Neural cell (in vitro differentiated cells): ENCODE data around the gene ISL2. TPM values are rescaled to one million over a fixed set of nuclear protein-coding genes. Genes with fewer than 3 reads are reported as not detected.

Experiments used
- H2AFZ ChIP-seq: fragments of 200-600, 300-800 bp; sonication (generic), shearing (Covaris generic); 2 replicates; pipeline ENCODE4 v1.6.0; 2014; ENCODE audit warnings: low read depth, mild to moderate bottlenecking, antibody characterized with exemption, low read length, moderate library complexity
- H3F3A ChIP-seq: fragments of 200-600 bp; shearing (Covaris generic); 2 replicates; pipeline ENCODE4 v1.6.1; 2016; ENCODE audit warnings: mild to moderate bottlenecking, moderate library complexity, mixed read lengths, antibody characterized with exemption, low read length; ENCODE audit not compliant: insufficient read depth, poor library complexity, severe bottlenecking
- H3K27ac ChIP-seq: fragments of 200-600, 300-800 bp; sonication (generic), shearing (Covaris generic); 2 replicates; pipeline ENCODE4 v1.5.1; 2014; ENCODE audit warnings: mild to moderate bottlenecking, low read length, moderate library complexity
- H3K27me3 ChIP-seq: fragments of 300-800, 200-600 bp; sonication (generic), shearing (Covaris generic); 2 replicates; pipeline ENCODE4 v1.6.0; 2014; ENCODE audit warnings: mild to moderate bottlenecking, low read depth, low read length, moderate library complexity; ENCODE audit not compliant: insufficient read depth
- H3K36me3 ChIP-seq: fragments of 300-800, 200-600 bp; sonication (generic), shearing (Covaris generic); 2 replicates; pipeline ENCODE4 v1.5.1; 2014; ENCODE audit warnings: mild to moderate bottlenecking, antibody characterized with exemption, low read length, moderate library complexity; ENCODE audit not compliant: insufficient read depth
- H3K4me2 ChIP-seq: fragments of 300-800, 200-600 bp; sonication (generic), shearing (Covaris generic); 2 replicates; pipeline ENCODE4 v1.6.0; 2014; ENCODE audit warnings: mild to moderate bottlenecking, low read length
- H3K4me3 ChIP-seq: fragments of 300-800, 200-600 bp; sonication (generic), shearing (Covaris generic); 2 replicates; pipeline ENCODE4 v1.5.1; 2014; ENCODE audit warnings: mild to moderate bottlenecking, low read length, moderate library complexity
- H3K79me2 ChIP-seq: fragments of 200-600 bp; shearing (Covaris generic); replicated peaks from 2 replicates; pipeline ENCODE4 v1.6.0; 2014; ENCODE audit warnings: mild to moderate bottlenecking, low read length, moderate library complexity; ENCODE audit not compliant: insufficient read depth
- H3K9ac ChIP-seq: fragments of 300-800, 200-600 bp; sonication (generic), shearing (Covaris generic); 2 replicates; pipeline ENCODE4 v1.6.1; 2016; ENCODE audit warnings: mild to moderate bottlenecking, low read length, mixed read lengths
- H3K9me2 ChIP-seq: fragments of 200-600 bp; shearing (Covaris generic); 2 replicates; pipeline ENCODE4 v1.6.1; 2016; ENCODE audit warnings: mild to moderate bottlenecking, low read length, mixed read lengths; ENCODE audit not compliant: insufficient read depth
- H3K9me3 ChIP-seq: fragments of 200-600, 300-800 bp; sonication (generic), shearing (Covaris generic); 2 replicates; pipeline ENCODE4 v1.6.1; 2016; ENCODE audit warnings: mild to moderate bottlenecking, mixed run types, low read length, moderate library complexity, mixed read lengths
- H4K20me1 ChIP-seq: fragments of 200-600 bp; shearing (Covaris generic); 2 replicates; pipeline ENCODE4 v1.6.1; 2016; ENCODE audit warnings: mild to moderate bottlenecking, mixed run types; ENCODE audit not compliant: insufficient read depth
- EP300 ChIP-seq: fragments of 450-650 bp; conservative IDR thresholded peaks from 2 replicates; pipeline ENCODE4 v1.6.1; 2014; ENCODE audit warnings: antibody characterized with exemption, mild to moderate bottlenecking, moderate library complexity; ENCODE audit not compliant: poor library complexity, severe bottlenecking
- EZH2 ChIP-seq: fragments of 200-600, 300-800 bp; shearing (Covaris generic), sonication (generic); IDR thresholded peaks from 2 replicates; pipeline ENCODE4 v1.6.1; 2014; ENCODE audit warnings: antibody characterized with exemption, low read length, borderline replicate concordance, mild to moderate bottlenecking; ENCODE audit not compliant: insufficient read depth, poor library complexity, severe bottlenecking
- MXI1 ChIP-seq: fragments of 450-650 bp; conservative IDR thresholded peaks from 2 replicates; pipeline ENCODE4 v1.6.1; 2014; ENCODE audit warnings: antibody characterized with exemption, mild to moderate bottlenecking; ENCODE audit not compliant: poor library complexity, severe bottlenecking
- POLR2AphosphoS5 ChIP-seq: IDR thresholded peaks from 2 replicates; pipeline ENCODE4 v1.6.1; 2012
- RAD21 ChIP-seq: fragments of 450-650 bp; conservative IDR thresholded peaks from 2 replicates; pipeline ENCODE4 v1.6.1; 2014; ENCODE audit warnings: antibody characterized with exemption, mild to moderate bottlenecking, moderate library complexity
- SMC3 ChIP-seq: fragments of 450-650 bp; conservative IDR thresholded peaks from 2 replicates; pipeline ENCODE4 v1.6.1; 2014; ENCODE audit warnings: antibody characterized with exemption, mild to moderate bottlenecking, moderate library complexity; ENCODE audit not compliant: poor library complexity
- TAF1 ChIP-seq: IDR thresholded peaks from 2 replicates; pipeline ENCODE4 v1.6.1; 2012; ENCODE audit warnings: low read depth
- polyA plus RNA-seq: library from polyadenylated mRNA; depleted of rRNA; stranded (reverse); fragments of >200 nt; gene quantifications from 2 replicates; pipeline ENCODE4 v1.2.3, GENCODE V29; 2014
- TF ChIP-seq, protein P1 (sequence below): IDR thresholded peaks from 2 replicates; pipeline ENCODE4 v1.6.1; 2012; ENCODE audit warnings: borderline replicate concordance
- TF ChIP-seq, protein P2 (sequence below): fragments of 450-650 bp; IDR thresholded peaks from 2 replicates; pipeline ENCODE4 v1.5.1; 2014; ENCODE audit warnings: antibody characterized with exemption, mild to moderate bottlenecking, moderate library complexity; ENCODE audit not compliant: poor library complexity, severe bottlenecking

The ISL2 gene
- polyA plus RNA-seq, 1 donor from 2014 or later = not detected

DNA sequence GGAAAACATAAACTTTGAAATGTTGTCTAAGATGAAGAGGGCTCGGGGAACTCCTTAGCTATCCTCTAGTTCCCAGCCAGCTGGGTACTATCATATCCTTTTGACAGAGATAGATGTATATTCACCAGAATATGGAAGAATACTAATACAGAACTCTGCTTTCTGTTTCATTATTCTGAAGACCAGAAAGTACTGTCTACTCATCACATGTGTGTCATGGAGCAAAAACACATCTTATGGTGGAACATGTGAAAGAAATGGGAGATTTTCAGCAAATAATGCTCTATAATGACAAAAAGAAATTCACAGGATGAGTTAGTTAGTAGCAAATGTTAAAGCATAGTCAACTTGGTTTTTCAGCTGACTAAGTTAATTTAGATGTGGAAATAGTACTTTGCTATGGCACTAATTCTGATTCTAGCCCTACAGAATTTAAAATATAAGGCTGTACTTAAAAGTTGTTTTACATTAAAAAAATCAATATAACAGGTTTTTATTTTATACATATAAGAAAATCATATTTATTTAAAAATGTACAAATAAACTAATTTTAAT, 16.5 kb downstream of the ISL2 start:
- no peaks in the 10 kb centered on the region for H3K36me3 ChIP-seq
- no peak overlapping the region for H3K4me3 ChIP-seq
- peaks cover 17% of the 10 kb centered on the region for H3K27me3 ChIP-seq
- no peak overlapping the region for H3K9ac ChIP-seq
- H3K9me3 ChIP-seq = no peaks in the 10 kb centered on the region
- H3K27ac ChIP-seq = no peak overlapping the region
- H3K79me2 ChIP-seq = no peaks in the 10 kb centered on the region
- H4K20me1 ChIP-seq = no peaks in the 10 kb centered on the region
- H3F3A ChIP-seq = no peaks in the 10 kb centered on the region
- no peaks in the 10 kb centered on the region for H3K9me2 ChIP-seq
- no peak overlapping the region for H2AFZ ChIP-seq
- no peak overlapping the region for H3K4me2 ChIP-seq
- TF ChIP-seq EP300 = no peak
- TF ChIP-seq, protein P1, sequence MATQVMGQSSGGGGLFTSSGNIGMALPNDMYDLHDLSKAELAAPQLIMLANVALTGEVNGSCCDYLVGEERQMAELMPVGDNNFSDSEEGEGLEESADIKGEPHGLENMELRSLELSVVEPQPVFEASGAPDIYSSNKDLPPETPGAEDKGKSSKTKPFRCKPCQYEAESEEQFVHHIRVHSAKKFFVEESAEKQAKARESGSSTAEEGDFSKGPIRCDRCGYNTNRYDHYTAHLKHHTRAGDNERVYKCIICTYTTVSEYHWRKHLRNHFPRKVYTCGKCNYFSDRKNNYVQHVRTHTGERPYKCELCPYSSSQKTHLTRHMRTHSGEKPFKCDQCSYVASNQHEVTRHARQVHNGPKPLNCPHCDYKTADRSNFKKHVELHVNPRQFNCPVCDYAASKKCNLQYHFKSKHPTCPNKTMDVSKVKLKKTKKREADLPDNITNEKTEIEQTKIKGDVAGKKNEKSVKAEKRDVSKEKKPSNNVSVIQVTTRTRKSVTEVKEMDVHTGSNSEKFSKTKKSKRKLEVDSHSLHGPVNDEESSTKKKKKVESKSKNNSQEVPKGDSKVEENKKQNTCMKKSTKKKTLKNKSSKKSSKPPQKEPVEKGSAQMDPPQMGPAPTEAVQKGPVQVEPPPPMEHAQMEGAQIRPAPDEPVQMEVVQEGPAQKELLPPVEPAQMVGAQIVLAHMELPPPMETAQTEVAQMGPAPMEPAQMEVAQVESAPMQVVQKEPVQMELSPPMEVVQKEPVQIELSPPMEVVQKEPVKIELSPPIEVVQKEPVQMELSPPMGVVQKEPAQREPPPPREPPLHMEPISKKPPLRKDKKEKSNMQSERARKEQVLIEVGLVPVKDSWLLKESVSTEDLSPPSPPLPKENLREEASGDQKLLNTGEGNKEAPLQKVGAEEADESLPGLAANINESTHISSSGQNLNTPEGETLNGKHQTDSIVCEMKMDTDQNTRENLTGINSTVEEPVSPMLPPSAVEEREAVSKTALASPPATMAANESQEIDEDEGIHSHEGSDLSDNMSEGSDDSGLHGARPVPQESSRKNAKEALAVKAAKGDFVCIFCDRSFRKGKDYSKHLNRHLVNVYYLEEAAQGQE = no peak
- no peak for TF ChIP-seq SMC3
- no peak for TF ChIP-seq MXI1
- TF ChIP-seq, protein P2, sequence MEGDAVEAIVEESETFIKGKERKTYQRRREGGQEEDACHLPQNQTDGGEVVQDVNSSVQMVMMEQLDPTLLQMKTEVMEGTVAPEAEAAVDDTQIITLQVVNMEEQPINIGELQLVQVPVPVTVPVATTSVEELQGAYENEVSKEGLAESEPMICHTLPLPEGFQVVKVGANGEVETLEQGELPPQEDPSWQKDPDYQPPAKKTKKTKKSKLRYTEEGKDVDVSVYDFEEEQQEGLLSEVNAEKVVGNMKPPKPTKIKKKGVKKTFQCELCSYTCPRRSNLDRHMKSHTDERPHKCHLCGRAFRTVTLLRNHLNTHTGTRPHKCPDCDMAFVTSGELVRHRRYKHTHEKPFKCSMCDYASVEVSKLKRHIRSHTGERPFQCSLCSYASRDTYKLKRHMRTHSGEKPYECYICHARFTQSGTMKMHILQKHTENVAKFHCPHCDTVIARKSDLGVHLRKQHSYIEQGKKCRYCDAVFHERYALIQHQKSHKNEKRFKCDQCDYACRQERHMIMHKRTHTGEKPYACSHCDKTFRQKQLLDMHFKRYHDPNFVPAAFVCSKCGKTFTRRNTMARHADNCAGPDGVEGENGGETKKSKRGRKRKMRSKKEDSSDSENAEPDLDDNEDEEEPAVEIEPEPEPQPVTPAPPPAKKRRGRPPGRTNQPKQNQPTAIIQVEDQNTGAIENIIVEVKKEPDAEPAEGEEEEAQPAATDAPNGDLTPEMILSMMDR = no peak
- no peak for TF ChIP-seq POLR2AphosphoS5
- no peak for TF ChIP-seq EZH2
- no peak for TF ChIP-seq TAF1
- no peak for TF ChIP-seq RAD21

DNA sequence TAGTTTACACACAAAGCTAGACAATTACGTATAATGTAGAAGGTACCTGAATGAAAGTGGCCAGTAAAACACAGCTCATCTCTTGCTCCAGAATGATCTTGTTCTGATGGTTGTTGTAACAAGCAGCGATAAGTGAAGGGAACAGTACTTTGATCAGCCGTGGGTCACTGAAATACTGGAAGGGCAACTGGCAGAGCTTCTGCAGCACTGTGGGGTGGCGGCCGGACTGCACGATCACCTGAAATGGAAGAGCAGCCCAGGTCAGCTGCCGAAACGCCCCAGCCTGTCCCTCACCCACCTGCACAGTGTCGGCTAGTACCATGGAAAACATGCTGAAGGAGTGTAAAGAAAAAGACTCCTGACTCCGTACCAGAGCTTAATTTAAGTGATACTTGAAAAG, 17.3 kb downstream of the ISL2 start:
- no peaks in the 10 kb centered on the region for H3F3A ChIP-seq
- no peak overlapping the region for H3K27ac ChIP-seq
- H2AFZ ChIP-seq = no peak overlapping the region
- peaks cover 9% of the 10 kb centered on the region for H3K27me3 ChIP-seq
- H3K9me3 ChIP-seq = no peaks in the 10 kb centered on the region
- no peak overlapping the region for H3K9ac ChIP-seq
- no peak overlapping the region for H3K4me2 ChIP-seq
- no peaks in the 10 kb centered on the region for H3K79me2 ChIP-seq
- H3K36me3 ChIP-seq = no peaks in the 10 kb centered on the region
- H3K4me3 ChIP-seq = no peak overlapping the region
- no peaks in the 10 kb centered on the region for H3K9me2 ChIP-seq
- no peaks in the 10 kb centered on the region for H4K20me1 ChIP-seq
- TF ChIP-seq, protein P2 = no peak
- no peak for TF ChIP-seq POLR2AphosphoS5
- no peak for TF ChIP-seq SMC3
- TF ChIP-seq RAD21 = no peak
- no peak for TF ChIP-seq EP300
- no peak for TF ChIP-seq MXI1
- no peak for TF ChIP-seq TAF1
